ENCODE measurements around the gene OSGIN1. TPM values are rescaled to one million over a fixed set of nuclear protein-coding genes. Genes with fewer than 3 reads are reported as not detected.

Gene OSGIN1
- total and polyA plus RNA-seq, 2 of the 8 experiments (the other 6 are each of a cell fraction or from before 2014, with no cell fraction given) = 0.58 to 0.76 TPM

GRCh38 chr16:83955218-83956130 is 2.4 kb downstream of the OSGIN1 start:
- no peak overlapping the region for H3K14ac ChIP-seq (ENCODE audit: insufficient read length)
- no peak overlapping the region for H4K5ac ChIP-seq (ENCODE audit: insufficient read length, low read depth, low read length)
- FAIRE-seq (no peak), DNase-seq (ENCODE audit: low read depth in 1 of 2, low spot score in 2 of 2) (no peak)
- H3K36me3 ChIP-seq (ENCODE audit: control insufficient read depth in 2 of 4, insufficient read depth in 4 of 4, low read length in 3 of 4) = no peaks in the 10 kb centered on the region
- 0 out of 2 replicates have a peak, but pooled peaks cover 1% of the 10 kb centered on the region for H3K23me2 ChIP-seq (ENCODE audit: low read depth, low read length)
- no peak overlapping the region for H4K91ac ChIP-seq (replicated peaks; ENCODE audit: insufficient read length, low read length)
- H3K4me3 ChIP-seq (ENCODE audit: extremely low read depth in 1 of 4, insufficient read depth in 2 of 4, low read depth in 3 of 4, low read length in 4 of 4) = no peak overlapping the region
- H3K79me2 ChIP-seq (ENCODE audit: control insufficient read depth in 1 of 2, insufficient read depth in 2 of 2, low read length in 2 of 2) = no peaks in the 10 kb centered on the region
- H3K27ac ChIP-seq (ENCODE audit: low read depth, low read length) = no peak overlapping the region
- H2BK15ac ChIP-seq (ENCODE audit: low read length) = 0 out of 2 replicates have a peak overlapping the region, but pooled peaks have one; percentile 46
- H2BK5ac ChIP-seq (ENCODE audit: low read depth, low read length) = no peak overlapping the region
- peaks cover 2 to 7% (median 4%) of the 10 kb centered on the region in 4 experiments; a peak in 6 of 7 replicates for H3K4me1 ChIP-seq (replicated peaks in 1 of 4; ENCODE audit: control insufficient read depth in 3 of 4, insufficient read depth in 4 of 4, low read length in 3 of 4)
- H3K18ac ChIP-seq (ENCODE audit: extremely low read depth, low read length) = no peak overlapping the region
- H3K9me3 ChIP-seq (ENCODE audit: insufficient read depth in 2 of 2, low read depth in 1 of 2, low read length in 1 of 2) = no peaks in the 10 kb centered on the region
- H2BK20ac ChIP-seq (ENCODE audit: low read length) = peak overlapping the region; percentile 32; the same call in 1 of the 2 replicates
- no peak overlapping the region; a peak in 1 of 7 replicates for H3K9ac ChIP-seq (replicated peaks in 1 of 4; ENCODE audit: extremely low read depth in 1 of 4, low read depth in 3 of 4, low read length in 3 of 4)
- H3K23ac ChIP-seq (ENCODE audit: insufficient read length) = no peak overlapping the region
- no peak overlapping the region for H4K8ac ChIP-seq (ENCODE audit: extremely low read depth, insufficient read depth, low read length)
- peak overlapping the region; percentile 63; the same call in 1 of the 2 replicates for H2BK12ac ChIP-seq (ENCODE audit: low read depth, low read length)
- H3K79me1 ChIP-seq (ENCODE audit: low read depth, low read length) = no peaks in the 10 kb centered on the region
- H3K4ac ChIP-seq (replicated peaks; ENCODE audit: insufficient read length, low read depth, low read length) = no peak overlapping the region
- ChIA-PET POLR2A (ENCODE audit: partially characterized antibody) (no interaction called here), CTCF (ENCODE audit: partially characterized antibody) (interaction anchor here (0.9 to 16.0 kb wide), 20 partner anchors 8 to 151 kb away, joined by 3 to 366 read pairs (median 6); partner anchors contain the start of gene SLC38A8)
- no peak overlapping the region for H2AK5ac ChIP-seq (ENCODE audit: low read depth, low read length)
- H3K4me2 ChIP-seq (ENCODE audit: insufficient read depth in 1 of 2, low read depth in 2 of 2, low read length in 2 of 2) = no peak overlapping the region
- no peak overlapping the region for H2BK120ac ChIP-seq (replicated peaks; ENCODE audit: low read depth, low read length)
- no peaks in the 10 kb centered on the region for H3K27me3 ChIP-seq (replicated peaks in 1 of 4; ENCODE audit: control insufficient read depth in 3 of 4, extremely low read depth in 1 of 4, insufficient read depth in 3 of 4, low read length in 3 of 4)
- WGBS, 2 experiments (ENCODE audit: extremely low coverage in 1 of 2, insufficient coverage in 1 of 2, insufficient read length in 1 of 2, insufficient replicate concordance in 2 of 2, low coverage in 1 of 2, low lambda C conversion rate in 2 of 2, missing lambda C conversion rate in 1 of 2) = 76% methylated on average over 19 of the region's 23 CpGs; no CpG with 5 or more reads in 1 of the 2 experiments
- TF ChIP-seq TBP (IDR thresholded peaks at IDR 0.05; ENCODE audit: low read depth, low read length) (no peak), SUZ12 (IDR thresholded peaks at IDR 0.05; ENCODE audit: low read length) (no peak), SIRT6 (IDR thresholded peaks at IDR 0.05; ENCODE audit: low read length) (no peak), KDM5A (IDR thresholded peaks at IDR 0.05; ENCODE audit: low read length) (no peak), CTBP2 (IDR thresholded peaks at IDR 0.05; ENCODE audit: borderline replicate concordance, insufficient read depth, insufficient read length, low read length) (no peak), CEBPB (IDR thresholded peaks at IDR 0.05; ENCODE audit: low read depth, low read length) (no peak), HDAC6 (IDR thresholded peaks at IDR 0.05; ENCODE audit: low read depth, low read length) (no peak)
- no peak overlapping the region for H3K56ac ChIP-seq (replicated peaks; ENCODE audit: insufficient read length, low read depth, low read length)
- no peak overlapping the region for H2AFZ ChIP-seq (ENCODE audit: low read length)
- no peaks in the 10 kb centered on the region for H4K20me1 ChIP-seq (replicated peaks in 1 of 2; ENCODE audit: control insufficient read depth in 1 of 2, insufficient read depth in 2 of 2, low read length in 2 of 2)

Measured in H1 (cell line).